Midbrain (tissue), 1 donor: Measurements from ENCODE around the gene TMEM38B.

Source experiments
- DNase-seq: peaks from one replicate; lab custom pipeline; 2025; lab: John Stamatoyannopoulos, UW

TMEM38B gene

DNA sequence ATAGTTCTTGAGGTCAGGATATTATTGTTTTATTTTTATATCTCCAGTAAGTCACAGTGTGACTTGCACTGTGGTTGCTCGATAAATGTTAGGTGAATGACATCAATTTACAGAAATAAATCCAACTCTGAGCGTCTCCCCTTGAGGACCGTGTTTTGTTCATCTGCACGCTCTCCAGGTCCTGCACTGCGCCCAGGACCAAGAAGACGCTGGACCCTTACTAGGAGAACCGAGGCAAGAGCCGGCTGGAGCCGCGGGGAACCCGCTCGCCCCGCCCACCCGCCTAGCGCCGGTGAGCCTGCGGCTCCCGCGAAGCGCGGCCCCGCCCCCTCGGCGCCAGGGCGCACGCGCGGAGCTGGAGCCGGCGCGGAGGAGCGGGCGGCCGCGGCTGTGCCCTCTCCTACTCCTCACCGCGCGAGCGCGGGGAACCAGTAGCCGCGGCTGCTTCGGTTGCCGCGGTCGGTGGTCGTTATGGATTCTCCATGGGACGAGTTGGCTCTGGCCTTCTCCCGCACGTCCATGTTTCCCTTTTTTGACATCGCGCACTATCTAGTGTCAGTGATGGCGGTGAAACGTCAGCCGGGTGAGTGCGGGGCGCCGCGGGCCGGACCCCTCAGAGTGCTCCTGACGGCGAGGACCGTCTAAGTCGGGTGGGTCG, at the start of gene TMEM38B:
TMEM38B (plus strand) TSS at position 352 of the 658 bp plus-strand sequence; CDS start at position 472, 120 bp downstream.
- DNase-seq, result peak; percentile 71

- no peak for DNase-seq
Observed at GRCh38 chr9:105646879-105647594, 47.3 kb upstream of the TMEM38B start.

DNA sequence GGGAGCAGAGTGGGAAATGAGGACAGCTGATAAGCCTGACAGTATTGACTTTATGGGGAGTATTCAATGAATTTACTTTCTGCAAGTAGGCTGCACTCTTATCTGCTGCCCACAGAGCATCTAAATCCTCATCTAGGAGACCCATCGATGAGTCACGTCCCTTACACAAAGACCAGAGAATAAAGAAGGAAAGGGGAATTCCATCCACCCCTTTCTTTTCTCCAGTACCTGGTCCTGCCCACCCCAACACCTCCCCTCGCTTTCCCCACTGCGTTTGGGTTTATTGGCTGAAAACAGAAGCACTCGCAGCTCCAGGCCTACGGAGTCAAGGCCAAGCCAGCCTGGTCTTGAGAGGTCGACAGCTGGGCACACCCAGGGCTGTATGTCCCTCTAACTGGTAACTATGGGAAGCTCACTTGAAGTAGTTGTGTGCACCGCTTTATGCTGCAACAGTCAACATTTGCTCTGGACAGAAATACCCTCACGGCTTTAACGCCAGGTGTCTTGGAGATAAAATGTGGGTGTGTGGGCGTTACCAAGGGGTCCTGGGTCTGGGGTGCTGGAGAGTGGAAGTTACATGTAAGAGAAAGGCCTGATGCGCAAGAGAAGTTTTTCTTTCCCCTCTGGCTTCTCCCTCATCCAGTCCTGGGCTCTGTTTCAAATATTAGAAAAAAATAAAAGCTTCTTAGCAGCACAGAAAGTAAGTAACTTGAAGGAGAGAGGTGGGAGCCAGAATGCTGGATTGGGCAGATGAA, 46.6 kb upstream of the TMEM38B start:
- DNase-seq, result no peak

DNA sequence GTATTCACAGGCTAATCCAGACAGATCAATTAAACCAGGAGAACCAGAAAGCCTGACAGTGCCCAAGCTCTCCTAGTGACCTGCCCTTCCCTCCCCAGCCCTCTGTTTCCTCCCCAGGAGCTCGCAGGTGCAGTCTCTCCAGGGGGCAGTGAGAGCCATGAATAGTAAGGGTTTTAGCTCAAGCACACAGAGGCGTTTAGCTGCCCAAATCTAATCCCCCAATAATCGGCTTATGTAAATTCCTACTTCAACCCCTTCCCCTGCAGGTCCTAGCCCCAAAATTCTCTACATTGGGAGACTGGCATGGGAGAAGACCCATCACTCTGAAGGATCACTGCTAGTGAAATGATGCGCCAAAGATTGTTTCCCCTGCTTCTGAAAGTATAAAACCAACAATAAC, 42.5 kb upstream of the TMEM38B start:
- DNase-seq, result no peak

GRCh38 chr9:105656131-105656921, 38.0 kb upstream of the TMEM38B start:
- DNase-seq, result no peak

DNA sequence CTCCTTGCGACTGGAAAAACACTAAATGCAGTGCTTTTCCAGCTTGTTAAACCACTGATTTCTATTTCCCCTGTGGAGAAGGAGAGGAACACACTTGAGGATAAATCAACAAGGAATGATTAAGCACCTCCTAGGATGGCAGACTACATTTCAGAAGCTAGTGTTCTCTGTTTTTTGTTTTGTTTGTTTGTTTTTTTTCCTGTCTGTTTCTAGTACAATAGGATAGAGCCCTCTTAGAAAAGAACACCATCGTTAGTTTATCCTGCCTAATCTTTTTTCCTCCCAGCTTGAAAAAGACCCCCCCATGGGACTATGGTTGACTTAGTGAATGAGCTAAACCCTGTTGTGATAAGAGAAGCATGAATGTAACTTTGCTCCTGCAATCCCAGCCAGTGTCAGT, 36.0 kb upstream of the TMEM38B start:
- no peak for DNase-seq

- peak; percentile 64 for DNase-seq
Observed at GRCh38 chr9:105661011-105661410, 33.3 kb upstream of the TMEM38B start.

DNA sequence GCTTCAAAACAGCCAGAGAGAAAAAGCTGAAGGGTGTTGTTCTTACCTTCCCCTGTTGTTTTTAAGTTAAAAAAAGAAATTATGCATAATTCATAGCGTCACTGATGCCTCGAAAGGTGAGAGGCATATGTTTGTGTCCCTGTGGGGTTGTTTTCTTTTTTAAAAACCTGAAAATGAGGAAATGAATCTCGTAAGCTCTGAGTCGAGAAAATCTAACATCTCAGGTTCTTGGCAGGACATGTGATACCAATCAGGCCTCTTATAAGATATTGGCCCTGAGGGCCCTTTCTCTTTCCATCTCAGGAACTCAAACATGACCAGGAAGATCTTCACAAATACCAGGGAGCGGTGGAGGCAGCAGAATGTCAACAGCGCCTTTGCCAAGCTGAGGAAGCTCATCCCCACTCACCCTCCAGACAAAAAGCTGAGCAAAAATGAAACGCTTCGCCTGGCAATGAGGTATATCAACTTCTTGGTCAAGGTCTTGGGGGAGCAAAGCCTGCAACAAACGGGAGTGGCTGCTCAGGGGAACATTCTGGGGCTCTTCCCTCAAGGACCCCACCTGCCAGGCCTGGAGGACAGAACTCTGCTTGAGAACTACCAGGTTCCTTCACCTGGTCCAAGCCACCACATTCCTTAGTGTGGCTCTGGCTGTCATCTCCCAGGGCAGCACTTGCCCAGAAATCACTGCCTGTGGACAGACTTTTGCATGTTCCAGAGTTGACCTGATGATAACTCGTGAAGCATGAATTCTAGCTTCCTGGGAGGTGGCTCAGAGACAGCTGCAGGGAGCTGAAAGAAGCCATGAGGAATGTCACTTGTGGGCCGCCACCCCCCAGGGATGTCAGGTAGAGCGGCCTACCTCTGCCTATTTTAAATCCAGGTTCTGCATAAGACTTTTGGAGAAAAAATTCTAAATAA, 31.9 kb upstream of the TMEM38B start, which contains the start of gene TAL2:
TAL2 (plus strand) TSS at position 274 of the 921 bp plus-strand sequence; CDS start at position 314, 40 bp downstream.
- DNase-seq, result no peak

- no peak for DNase-seq
Observed at GRCh38 chr9:105663914-105664313, 30.4 kb upstream of the TMEM38B start.

DNA sequence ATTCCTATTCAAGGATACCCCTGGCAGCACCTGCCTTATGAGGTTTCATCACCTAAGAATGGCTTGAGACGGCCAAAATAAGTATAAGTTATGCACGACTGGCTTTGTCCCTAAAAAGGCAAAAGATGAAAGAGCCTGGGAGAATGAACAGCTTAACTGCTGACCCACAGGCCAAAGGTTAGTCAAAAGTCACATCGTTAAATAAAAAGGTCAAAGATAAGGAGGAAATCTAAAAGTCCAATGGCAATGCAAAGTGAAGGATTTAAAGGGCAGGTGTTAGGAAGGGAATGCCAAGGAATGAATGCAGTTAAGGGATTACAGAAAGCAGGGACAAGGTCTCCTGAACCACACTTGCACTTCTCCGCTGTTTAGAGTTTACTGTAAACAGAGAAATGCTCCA, 26.5 kb upstream of the TMEM38B start:
- DNase-seq, result no peak

GRCh38 chr9:105670315-105670714, 24.0 kb upstream of the TMEM38B start:
- DNase-seq, result no peak

DNA sequence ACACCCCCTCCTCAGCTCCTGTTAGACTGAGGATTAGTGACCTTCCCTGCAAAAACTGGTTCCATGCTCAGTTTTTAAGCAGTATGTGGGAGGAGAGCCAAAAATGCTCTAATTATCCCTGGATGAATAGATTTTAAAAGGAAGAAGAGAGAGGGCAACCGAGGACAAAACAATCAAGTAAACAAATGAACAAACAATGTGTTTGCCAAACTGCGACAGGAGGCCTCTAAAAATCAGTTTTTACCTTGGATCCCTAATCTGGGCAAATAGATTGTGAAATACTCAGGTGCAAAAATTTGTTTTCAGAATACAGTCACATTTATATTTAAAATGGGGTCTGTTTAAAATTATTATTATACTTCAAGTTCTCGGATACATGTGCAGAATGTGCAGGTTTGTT, 23.6 kb upstream of the TMEM38B start:
- DNase-seq, result no peak

DNA sequence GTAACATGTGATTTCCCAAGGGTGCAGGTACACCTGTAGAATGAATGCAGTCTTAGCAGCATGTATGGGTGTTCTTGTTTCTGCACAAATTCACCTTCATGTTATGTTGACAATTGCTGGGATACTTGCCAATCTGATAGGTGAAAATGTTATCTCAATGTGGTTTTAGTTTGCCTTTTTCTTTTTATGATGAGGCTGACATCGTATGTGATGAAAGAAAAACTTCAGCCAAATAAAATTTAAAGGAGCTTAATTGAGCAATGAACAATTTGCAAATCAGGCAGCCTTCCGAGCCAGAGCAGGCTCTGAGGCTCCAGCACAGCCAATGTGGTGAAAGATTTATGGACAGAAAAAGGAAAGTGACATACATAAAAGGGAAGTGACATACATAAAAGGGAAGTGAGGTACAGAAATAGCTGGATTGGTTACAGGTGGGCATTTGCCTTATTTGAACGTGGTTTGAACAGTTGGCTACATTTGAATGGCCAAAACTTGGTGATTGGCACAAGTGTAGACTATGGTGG, 21.6 kb upstream of the TMEM38B start:
- no peak for DNase-seq

DNA sequence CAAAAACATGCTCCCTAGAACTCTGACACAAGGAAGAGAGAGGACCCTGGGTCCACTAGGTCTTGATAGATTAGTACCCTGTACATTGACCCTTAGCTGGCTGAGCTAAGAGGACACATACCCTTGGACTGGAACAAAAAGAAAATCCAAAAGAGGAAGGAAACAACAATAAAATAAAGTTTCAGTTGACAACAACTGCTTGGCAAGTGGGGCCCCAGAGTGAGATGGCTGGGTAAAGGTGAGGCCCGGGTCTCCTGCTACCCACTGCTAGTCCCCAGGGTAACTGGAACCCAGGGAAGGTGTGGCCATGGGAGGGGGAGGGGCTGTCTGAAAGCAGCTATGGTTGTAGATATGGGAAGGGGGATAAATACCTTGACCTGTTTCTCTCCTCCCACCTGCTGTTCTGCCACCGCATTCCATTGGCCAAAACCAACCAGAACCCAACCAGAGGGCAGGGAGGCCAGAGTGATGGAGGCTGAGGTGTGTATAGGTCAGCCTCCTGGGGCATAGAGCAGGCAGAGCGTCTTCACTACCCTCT, 20.4 kb upstream of the TMEM38B start:
- no peak for DNase-seq

DNA sequence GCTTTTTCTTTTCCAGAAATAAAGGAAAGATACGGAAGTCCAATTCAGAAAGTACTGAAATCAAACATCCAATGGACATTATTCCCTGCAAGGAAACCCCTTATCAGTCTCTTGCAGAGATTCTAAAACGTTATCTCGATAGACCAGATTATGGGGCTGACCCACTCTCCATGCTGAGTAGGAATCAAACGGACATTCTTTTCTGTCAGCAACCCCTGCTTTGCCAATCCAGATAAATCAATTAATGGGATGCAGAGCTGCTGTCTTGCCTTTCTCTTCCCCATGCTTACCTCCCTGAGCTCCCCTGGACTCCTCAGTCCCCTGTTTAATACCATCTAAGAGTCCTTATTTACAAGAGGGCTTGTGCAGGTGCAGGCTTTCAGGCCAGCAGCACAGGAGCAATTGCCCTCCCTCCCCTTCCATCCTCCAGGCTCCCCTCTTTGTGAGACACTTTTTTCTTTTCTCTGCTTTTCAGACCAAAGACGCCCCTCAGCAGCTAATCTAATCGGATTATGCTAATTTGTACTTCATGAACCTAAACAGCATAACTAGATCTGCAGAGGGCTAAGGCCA, 17.9 kb upstream of the TMEM38B start:
- no peak for DNase-seq

DNA sequence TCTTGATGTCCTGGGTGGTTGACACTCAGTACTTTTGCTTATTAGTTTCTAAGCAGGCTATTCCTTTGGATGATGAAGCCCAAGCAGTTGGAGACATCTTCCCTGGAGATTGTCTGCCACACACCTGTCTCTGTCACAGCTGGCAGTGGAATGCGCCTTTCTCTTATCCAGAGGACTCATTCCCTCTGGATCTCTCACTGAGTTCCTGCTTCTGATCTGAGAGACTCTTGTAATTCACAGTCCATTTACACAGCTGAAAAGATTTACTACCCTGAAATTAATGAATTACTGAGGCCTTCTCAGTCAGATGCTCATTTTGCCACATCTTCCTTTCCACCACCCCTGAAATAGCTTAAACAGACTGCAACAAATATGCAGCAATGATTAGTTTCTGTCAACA, 16.2 kb upstream of the TMEM38B start:
- no peak for DNase-seq

DNA sequence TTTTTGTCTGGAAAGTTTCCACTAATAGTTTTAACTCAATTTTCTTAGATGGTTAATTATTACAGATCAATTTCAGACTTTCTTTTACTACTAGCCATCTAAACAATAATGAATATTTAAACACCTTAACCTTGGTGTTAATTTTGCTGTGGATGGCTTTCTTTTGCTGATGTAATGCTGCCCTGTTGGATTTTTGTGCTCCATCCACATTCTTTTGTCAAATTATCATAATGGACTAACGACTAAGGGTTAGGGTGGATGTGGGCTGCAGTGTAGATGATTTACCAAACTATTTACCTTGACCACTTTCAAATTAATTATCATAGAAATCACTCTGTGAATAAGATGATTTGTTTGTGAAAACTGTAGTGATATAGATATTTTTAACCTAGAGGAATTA, 15.6 kb upstream of the TMEM38B start:
- no peak for DNase-seq

DNA sequence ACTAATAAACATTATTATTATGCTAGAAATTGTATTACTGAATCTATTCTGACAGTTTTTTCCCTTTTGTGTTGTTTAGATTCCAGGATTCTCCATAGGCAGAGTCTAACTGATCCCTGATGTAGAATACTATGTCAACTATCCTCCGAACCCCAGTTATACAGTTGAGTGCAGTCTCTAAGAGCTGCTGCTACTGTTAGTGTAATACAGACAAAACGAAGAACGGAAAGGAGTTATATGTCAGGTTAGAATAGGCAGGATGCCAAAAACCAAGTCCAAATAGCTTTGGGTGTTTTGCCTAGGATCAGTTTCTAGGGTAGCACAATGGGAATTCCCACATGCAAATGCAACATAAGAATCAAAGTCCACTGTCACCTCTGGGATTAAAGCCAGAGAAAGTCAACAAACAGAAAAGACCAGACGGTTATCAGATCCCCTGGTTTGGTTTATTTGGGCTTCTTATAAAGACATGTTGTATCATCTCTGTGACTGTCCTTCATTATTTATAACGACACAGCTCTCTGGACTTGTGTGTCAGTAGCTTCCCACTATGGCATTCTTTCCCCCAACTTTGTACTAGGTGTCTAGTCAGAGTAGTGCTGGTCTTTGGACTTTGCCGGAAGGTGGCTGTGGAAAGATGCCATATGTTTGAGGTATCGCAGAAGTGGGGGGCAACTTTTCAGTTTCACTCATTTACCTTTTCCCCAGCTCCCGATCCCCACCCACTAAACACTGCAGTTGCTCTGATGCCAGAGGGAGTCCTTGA, 14.9 kb upstream of the TMEM38B start:
- DNase-seq, result no peak

GRCh38 chr9:105681313-105681712, 13.0 kb upstream of the TMEM38B start:
- no peak for DNase-seq
